HL-60/S4 (cell line): Measurements from ENCODE around the gene CTXN1.
"Not testable (repeated sequence)": the region's sequence is repeated elsewhere in the genome, so short reads cannot be mapped to it uniquely, and the experiment has no call there.

Source experiments
- in situ Hi-C: fragments of 300-500 bp; cut with MboI; formaldehyde crosslinking; loops from 2 replicates; pipeline ENCODE4 v1.14.3; 2022; ENCODE audit warnings: low sequenced_read_pairs

The CTXN1 gene

DNA sequence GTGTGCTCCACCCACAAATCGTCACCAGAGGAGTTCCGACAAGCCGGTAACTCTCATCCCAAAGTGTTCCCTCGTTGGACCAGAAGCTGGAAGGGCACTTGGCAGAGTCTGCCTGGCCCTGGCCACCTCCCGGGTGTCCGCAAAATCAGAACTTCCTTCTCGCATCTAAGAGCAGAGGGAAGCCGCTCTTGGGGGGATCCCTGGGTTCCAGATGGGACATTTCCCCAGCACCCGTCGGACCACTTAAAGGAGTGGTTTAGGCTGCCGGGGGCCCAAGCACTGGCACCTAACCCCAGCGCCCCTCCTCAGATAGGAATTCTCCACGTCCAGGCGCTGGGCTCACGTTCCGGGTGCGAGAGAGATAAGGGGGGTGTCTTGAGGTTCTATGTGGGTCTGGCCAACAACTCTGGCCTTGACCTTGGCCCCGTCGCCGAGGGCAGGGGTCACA is 23.1 kb downstream of the CTXN1 start:
- in situ Hi-C loops = no loop called here

DNA sequence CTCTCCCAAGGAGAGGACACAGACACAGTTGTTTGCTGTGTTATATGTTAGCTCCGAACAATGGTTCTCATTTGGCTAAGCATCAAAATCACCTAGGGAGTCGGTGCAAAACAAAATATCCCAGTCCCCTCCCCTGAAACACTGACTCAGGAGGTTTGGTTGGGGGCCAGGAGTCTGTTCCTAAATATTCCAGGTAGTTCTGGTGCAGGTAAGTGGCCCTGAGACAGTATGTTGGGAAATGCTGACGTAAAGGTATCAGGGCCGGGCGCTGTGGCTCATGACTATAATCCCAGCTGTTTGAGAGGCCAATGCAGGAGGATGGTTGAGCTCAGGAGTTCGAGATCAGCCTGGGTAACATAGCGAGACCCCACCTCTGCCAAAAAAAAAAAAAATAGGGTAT is 24.6 kb downstream of the CTXN1 start:
- in situ Hi-C loops = no loop called here

DNA sequence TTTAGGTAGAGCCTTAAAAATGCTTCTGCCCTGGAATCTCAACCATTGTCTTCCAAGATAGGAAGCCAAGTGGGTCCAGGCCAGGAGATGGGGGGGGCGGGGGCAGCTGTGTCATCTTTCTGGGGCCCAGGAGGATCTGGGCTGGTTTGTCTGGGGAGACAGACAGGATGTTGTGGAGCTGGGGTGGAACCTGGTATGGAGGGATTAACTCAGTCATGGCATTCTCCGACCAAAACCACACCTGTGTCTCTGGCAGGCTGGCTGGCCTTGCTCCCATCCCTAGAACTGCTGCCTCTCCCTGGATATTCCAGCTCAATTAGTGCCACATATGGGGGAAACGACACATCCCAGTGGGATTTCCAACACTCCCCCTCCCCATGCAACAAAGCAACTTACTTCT is 25.0 kb downstream of the CTXN1 start:
- in situ Hi-C loops = no loop called here

DNA sequence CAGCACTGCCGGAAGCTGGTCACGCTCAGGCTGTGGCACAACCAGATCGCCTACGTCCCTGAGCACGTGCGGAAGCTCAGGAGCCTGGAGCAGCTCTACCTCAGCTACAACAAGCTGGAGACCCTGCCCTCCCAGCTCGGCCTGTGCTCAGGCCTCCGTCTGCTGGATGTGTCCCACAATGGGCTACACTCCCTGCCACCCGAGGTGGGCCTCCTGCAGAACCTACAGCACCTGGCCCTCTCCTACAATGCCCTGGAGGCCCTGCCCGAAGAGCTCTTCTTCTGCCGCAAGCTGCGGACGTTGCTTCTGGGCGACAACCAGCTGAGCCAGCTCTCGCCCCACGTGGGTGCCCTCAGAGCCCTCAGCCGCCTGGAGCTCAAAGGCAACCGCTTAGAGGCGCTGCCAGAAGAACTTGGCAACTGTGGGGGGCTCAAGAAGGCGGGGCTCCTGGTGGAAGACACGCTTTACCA is 25.5 kb downstream of the CTXN1 start:
- in situ Hi-C loops = no loop called here

DNA sequence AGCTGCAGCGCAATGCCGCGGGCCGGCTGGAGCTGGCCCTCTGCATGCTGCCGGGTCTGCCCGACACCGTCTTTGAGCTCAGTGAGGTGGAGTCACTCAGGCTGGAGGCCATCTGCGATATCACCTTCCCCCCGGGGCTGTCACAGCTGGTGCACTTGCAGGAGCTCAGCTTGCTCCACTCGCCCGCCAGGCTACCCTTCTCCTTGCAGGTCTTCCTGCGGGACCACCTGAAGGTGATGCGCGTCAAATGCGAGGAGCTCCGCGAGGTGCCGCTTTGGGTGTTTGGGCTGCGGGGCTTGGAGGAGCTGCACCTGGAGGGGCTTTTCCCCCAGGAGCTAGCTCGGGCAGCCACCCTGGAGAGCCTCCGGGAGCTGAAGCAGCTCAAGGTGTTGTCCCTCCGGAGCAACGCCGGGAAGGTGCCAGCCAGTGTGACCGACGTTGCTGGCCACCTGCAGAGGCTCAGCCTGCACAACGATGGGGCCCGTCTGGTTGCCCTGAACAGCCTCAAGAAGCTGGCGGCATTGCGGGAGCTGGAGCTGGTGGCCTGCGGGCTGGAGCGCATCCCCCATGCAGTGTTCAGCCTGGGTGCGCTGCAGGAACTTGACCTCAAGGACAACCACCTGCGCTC is 26.1 kb downstream of the CTXN1 start:
- in situ Hi-C loops = no loop called here

DNA sequence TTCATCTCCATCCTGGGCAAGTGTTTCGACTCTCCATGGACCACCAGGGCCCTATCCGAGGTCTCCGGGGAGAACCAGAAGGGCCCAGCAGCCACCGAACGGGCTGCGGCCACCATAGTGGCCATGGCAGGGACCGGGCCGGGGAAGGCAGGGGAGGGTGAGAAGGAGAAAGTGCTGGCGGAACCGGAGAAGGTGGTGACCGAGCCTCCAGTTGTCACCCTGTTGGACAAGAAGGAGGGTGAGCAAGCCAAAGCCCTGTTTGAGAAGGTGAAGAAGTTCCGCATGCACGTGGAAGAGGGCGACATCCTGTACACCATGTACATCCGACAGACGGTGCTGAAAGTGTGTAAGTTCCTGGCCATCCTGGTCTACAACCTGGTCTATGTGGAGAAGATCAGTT is 27.0 kb downstream of the CTXN1 start:
- in situ Hi-C loops = no loop called here

DNA sequence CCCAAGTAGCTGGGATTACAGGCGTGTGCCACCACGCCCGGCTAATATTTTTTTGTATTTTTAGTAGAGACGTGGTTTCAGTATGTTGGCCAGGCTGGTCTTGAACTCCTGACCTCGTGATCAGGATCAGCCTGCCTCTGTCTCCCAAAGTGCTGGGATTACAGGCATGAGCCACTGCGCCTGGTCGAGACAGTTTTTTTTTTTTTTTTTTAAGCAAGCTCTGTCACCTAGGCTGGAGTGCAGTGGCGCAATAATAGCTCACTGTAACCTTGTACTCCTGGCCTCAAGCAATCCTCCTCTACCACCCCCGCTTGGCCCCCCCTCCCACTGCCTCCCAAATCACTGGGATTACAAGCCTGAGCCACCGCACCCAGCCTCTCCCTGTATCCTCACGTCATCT is 28.6 kb downstream of the CTXN1 start:
- in situ Hi-C loops = no loop called here

DNA sequence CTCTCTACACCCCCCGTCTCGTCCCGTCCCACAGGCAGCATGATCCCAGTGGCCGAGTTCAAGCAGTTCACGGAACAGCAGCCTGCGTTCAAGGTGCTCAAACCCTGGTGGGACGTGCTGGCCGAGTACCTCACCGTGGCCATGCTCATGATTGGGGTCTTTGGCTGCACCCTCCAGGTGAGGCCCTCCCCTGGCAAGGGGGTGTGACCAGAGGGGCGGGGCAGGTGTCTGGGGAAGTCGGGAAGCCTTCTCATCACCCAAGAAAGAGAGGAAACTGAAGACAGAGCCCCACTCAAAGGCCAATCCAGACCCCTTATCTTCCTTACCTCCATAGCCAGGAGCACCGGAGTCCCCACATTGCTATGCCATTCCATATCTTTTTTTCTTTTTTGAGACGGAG is 30.4 kb downstream of the CTXN1 start:
- in situ Hi-C loops = no loop called here

DNA sequence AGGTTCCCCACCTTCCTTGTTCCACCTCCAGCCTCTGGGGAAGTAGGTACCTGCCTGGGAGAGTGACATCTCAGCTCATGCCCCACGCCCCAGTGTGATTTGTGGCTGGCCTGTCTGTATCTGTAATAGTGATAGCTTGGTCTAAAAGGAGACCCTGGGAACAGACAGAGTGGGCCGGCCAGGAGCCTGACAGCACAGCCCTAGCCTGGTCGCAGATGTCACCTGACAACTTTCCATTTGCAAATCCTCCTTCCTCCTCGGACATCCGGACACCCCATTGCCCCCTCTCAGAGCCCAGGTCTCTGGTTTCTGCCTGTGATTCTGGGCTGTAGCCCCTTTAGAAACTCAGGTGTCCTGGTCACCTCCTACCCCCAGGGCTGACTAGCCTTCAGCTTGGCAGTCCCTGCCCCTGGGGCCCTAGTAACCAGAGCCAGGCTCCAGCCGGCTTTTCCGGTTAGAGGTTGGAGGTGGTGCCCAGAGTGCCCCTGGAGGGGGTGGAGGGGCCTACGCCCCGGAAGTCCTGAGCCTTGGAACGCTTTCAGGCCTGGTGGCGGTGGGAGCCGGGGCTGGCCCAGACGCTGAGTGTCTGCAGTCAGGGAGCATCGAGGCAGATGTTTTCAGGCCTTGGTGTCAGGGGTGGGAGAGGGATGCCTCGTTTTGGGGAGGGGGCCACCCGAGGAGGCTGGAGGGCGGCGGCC is 31.2 kb downstream of the CTXN1 start:
- in situ Hi-C loops = no loop called here

DNA sequence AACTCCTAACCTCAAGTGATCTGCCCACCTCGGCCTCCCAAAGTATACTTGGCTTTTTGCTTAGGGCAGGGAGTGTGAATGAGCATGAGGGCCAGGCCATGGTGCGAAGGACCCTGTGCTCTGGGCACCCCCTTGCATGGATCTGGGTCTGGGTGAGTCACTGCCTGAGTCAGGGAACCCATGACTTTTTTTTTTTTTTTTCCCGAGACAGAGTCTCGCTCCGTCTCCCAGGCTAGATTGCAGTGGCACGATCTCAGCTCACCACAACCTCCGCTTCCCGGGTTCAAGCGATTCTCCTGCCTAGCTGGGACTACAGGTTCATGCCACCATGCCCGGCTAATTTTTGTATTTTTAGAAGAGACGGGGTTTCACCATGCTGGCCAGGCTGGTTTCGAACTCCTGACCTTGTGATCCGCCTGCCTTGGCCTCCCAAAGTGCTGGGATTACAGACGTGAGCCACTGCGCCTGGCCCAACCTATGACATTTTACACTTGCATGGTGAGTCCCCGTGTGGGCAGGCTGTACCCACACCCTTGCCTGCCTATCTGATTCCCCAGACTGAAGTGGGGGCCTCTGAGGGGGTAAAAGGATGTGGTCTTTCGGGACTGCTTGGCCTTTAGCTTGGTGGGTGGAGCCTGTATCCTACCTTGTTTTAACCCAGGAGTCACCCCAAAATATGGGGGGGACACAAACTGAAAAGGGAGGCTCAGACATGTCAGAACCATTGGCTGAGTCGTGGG is 32.4 kb downstream of the CTXN1 start:
- in situ Hi-C loops = not testable (repeated sequence)

DNA sequence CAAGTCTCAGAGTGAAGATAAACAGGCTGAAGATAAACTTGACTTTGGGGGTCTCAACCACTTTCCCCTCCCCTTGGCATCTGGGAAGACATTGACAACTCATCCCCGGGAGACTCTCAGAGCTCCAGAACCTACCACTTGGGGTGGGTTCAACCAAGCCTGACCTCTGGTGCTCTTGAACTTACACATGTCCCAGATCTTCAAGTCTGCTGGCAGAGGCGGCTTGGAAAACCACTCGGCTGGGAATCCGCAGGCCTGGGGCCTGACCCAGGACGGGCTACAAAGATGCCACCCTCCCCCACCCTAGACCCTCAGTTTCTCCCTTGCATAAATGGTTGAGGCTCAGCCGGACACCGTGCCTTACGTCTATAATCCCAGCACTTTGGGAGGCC is 37.1 kb downstream of the CTXN1 start:
- in situ Hi-C loops = no loop called here

DNA sequence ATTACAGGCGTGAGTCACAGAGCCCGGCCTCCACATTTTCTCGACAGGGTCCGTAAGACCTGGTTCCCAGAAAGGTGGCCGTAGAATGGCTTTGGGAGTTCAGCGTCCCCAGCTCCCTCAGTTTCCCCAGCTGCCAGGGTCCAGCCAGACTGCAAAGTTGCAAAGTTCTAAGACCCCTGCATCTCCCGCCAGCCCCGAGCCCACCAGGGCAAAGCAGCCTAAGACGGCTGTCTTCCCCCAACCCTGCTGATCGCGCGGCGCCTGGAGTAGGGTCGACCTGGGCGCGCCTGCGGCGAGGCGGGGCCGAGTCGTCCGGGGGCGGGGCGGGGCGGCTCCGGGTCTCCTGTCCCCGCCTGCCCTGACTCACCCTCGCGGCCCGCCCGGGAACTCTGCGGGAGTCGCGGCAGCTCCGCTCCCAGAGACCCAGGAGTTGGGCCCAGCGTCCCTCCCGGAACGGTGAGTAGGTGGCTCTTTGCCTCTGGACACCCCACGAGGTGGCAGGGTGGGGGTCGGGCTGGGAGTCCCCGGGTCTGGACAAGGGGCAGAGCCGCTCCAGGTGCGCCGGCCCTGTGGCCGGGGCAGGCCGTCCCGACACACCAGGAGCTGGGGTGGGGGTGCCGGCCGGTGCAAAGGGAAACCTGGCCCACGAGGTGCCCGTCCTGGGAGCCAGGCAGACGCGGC is 37.6 kb downstream of the CTXN1 start, which contains the start of gene LRRC8E:
LRRC8E (plus strand) TSS at position 366 of the 681 bp plus-strand sequence. CDS start 7,094 bp downstream, outside the sequence.
- in situ Hi-C loops = no loop called here

DNA sequence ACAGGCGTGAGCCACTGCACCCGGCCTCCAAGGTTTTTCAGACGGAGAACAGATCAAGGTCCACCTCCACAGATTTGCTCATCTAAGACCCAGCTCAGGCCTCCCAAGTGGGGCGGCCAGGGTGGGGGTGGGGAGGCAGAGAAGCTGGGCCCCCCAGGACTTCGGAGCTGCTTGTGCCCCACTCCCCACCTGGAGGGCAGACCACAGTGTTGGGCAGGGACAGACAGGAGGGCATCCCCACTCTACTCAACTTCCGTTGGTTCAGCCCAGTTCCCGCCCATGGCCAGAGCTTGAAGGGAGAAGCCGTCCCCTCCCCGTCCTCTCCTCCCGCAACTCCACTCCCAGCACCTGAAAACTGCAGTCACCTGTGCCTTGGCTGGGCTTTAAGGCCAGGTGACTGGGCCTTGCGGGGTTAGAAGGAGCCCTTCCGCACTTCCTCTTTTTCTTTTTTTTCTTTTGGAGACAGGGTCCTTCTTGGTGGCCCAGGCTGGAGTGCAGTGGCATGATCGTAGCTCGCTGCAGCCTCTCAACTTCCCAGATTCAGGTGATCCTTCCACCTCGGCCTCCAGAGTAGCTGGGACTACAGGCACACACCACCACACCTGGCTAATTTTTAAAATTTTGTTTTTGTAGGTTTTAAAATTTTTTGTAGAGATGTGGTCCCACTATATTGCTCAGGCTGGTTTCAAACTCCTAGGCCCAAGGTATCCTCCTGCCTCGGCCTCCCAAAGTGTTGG is 38.4 kb downstream of the CTXN1 start:
- in situ Hi-C loops = no loop called here

DNA sequence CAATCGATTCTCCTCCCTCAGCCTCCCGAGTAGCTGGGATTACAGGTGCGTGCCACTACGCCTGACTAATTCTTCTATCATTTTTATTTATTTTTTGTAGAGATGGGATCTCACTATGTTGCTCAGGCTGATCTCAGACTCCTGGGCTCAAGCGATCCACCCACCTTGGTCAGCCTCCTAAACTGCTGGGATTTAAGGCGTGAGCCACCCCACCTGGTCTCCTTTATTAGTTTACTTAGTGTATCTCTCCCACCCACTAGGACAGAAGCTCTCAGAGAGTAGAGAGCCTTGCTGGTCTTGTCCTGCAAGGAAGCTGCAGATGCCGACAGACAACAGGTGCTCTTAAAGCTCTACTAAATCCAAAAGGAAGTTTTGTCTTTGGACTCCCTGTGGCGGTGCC is 40.1 kb downstream of the CTXN1 start:
- in situ Hi-C loops = no loop called here

DNA sequence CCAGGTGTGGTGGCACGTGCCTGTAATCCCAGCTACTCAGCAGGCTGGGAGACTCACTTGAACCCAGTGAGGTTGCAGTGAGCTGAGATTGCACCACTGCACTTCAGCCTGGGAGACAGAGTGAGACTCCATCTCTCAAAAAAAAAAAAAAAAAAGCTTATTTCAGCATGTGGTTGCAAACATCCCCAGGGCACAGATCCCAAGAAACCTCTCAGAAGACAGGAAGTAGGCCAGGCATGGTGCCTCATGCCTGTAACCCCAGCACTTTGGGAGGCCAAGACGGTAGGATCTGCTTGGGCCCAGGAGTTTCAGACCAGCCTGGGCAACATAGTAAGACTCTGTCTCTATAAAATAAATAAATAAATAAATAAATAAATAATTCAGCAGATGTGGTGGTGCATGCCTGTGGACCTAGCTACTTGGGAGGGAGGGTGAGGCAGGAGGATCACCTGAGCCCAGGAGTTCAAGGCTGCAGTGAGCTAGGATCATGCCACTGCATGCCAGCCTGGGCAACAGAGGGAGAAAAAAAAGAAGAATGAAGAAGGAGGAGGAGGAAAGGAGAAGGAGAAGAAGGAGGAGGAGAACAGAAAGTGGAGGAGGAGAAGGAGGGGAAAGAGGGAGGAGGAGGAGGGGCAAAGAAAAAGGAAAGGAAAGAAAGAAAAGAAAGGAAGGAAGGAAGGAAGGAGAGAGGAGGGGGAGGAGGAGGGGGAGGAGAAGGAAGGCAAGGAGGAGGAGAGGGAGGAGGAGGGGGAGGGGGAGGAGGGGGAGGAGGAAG is 42.0 kb downstream of the CTXN1 start:
- in situ Hi-C loops = no loop called here

DNA sequence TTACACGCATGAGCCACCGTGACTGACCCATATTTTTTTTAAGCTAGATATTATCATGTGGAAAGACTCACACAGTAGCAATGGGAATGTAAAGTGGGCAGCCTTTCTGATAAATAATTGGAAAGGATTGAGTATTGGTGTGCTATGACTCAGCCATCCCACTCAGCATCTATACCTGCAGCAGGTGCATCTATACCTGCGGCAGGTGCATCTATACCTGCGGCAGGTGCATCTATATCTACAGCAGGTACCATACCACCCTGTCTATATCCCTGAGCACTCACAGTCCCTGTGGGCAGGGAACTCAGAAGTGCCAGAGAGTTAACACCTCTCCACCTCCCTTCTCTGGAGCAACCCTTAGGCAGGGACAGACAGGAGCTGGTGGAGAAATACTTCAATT is 42.8 kb downstream of the CTXN1 start:
- in situ Hi-C loops = no loop called here

DNA sequence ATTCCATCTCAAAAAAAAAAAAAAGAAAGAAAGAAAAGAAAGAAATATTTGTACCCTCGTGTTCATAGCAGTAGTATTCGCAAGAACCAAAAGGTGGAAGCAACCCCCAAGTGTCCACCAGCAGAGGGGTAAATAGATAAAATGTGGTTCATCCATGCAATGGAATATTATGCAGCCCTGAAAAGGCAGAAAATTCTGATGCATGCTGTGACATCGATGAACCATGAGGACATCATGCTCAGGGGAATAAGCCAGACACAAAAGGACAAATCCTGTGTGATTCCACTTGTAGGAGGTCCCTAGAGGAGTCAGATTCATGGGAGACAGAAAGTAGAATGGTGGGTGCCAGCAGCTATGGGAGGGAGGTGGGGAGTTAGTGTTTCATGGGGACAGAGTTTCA is 44.0 kb downstream of the CTXN1 start:
- in situ Hi-C loops = no loop called here

DNA sequence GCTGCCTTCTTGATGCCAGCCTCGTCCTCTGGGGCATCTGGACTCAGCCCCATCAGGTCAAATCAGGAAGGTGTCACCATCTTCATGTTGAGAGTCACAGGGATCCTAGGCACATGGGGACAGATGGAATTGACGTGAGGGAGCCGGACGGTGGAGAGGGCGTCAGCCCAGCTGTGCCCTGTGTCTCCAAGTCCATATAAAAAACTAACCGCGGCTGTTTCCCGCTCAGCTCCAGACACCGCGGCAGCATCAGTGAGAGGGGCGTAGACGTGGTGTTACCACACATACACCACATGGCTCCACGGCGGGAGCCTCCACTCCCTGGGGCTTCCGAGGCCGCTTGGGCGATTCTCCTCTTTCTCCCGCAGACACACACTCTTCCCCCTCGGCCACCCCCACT is 46.1 kb downstream of the CTXN1 start:
- in situ Hi-C loops = no loop called here

DNA sequence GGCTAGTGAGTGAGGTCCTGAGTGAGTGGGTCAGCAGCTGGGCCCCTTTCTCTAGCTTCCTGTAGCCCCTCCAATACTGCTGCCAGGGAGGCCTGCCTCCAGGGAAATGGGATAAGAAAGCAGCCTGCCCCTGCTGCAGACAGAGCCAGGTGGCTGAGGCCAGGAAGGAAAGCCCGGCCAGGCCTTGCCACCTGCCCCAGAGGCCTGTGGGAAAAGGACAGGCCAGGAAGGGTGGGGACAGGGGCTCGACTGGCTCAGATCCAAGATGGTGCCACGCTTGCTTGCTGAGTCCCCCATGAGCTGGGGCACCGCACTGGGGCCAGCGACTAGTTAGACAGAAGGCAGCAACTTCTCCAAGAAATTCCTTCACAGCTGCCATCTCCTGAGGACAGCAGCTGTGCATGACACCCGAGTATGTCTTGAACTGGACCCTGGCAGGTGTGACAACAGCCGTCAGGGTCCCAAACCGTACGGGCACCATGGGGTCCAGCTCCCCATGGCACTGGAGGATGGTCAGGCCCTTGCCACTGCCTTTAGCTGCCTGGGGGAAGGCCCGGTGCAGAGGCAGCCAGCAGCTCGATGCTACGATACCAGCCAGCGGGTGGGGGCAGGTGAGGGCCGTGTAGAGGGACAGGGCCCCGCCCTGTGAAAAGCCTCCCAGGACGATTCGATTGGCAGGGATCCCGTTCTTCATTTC is 46.7 kb downstream of the CTXN1 start:
- in situ Hi-C loops = no loop called here
